ENCODE data around the gene SRGAP3.

The SRGAP3 gene

DNA sequence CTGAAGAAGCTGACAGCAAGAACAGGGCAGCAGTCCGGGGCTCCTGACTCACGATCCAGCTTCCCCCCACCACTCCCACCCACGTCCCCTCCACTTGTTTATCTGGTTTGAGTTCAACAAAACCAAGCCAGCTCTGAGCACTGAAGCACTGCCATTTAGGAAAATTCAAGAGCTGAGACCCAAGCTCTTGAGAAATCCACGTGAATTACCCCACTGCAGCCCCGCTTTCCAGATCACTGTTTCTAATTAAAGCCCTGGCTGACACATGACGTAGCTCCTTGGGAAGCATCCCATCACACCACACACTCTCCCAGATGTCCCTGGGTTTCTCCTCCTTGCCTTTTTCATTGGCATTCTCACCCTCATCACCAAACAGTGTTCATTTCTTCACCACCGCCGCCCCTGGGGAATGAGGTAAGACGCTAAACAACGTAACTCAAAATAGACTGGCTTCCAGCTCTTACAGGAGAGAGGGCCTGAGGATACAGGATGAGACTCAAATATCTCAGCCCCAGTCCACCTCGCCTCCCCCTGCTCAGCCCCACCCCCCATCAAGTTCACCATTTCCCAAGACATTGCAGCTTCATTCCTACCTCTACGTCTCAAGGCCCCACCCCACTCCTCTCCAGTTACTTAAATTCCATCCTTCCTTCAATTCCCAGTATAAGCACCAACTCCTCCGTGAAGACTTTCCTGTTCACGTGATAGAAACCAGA lies 95.4 kb downstream of the SRGAP3 start:
- TF ChIP-seq, protein P1, sequence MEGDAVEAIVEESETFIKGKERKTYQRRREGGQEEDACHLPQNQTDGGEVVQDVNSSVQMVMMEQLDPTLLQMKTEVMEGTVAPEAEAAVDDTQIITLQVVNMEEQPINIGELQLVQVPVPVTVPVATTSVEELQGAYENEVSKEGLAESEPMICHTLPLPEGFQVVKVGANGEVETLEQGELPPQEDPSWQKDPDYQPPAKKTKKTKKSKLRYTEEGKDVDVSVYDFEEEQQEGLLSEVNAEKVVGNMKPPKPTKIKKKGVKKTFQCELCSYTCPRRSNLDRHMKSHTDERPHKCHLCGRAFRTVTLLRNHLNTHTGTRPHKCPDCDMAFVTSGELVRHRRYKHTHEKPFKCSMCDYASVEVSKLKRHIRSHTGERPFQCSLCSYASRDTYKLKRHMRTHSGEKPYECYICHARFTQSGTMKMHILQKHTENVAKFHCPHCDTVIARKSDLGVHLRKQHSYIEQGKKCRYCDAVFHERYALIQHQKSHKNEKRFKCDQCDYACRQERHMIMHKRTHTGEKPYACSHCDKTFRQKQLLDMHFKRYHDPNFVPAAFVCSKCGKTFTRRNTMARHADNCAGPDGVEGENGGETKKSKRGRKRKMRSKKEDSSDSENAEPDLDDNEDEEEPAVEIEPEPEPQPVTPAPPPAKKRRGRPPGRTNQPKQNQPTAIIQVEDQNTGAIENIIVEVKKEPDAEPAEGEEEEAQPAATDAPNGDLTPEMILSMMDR (IDR thresholded peaks at IDR 0.05; ENCODE audit: control insufficient read depth, insufficient read depth, low read depth, low read length, missing control alignments) = no peak
- H3K4me3 ChIP-seq (ENCODE audit: control insufficient read depth, low read depth, low read length) = no peak overlapping the region
- DNase-seq (ENCODE audit: low read depth) = peak; percentile 64

DNA sequence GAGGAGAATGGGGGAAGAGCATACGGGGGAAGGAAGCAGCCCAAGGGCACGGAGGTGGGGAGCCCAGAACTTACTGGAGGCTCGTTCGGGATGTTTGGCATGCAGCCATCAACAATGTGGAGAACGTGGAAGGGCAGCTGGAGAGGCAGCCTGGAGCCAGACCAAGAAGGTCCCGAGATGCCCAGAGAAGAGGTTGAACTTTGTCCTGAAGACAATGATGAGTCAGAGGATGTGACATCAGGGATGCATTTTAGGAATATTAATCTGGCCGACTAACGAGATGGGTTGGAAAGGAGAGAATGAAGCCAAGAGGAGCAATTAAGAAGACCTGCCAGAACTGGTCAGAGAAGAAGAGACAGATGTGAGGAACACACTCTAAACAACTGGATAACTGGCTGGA lies 98.2 kb downstream of the SRGAP3 start:
- DNase-seq (ENCODE audit: low read depth) = no peak
- no peak overlapping the region for H3K4me3 ChIP-seq (ENCODE audit: control insufficient read depth, low read depth, low read length)
- TF ChIP-seq, protein P1 (IDR thresholded peaks at IDR 0.05; ENCODE audit: control insufficient read depth, insufficient read depth, low read depth, low read length, missing control alignments) = no peak

DNA sequence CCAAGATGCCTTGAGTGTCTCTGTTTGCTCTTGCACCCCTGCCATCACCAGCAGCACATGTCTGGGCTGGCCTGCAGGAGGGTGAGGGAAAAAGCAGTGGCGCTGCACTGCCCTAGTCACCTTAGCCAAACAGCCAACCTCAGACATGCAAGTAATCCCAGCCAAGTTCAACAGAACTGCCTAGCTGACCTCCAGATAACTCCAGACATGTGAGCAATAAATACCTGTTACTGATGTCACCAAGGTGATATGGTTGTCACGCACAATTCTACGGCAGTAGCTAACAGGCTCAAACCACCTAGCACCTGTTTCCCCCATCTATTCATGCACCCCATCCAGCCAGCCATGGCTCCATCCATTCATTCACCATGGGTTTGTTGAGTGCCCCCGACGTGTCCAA lies 99.9 kb downstream of the SRGAP3 start:
- TF ChIP-seq, protein P1 (IDR thresholded peaks at IDR 0.05; ENCODE audit: control insufficient read depth, insufficient read depth, low read depth, low read length, missing control alignments) = no peak

DNA sequence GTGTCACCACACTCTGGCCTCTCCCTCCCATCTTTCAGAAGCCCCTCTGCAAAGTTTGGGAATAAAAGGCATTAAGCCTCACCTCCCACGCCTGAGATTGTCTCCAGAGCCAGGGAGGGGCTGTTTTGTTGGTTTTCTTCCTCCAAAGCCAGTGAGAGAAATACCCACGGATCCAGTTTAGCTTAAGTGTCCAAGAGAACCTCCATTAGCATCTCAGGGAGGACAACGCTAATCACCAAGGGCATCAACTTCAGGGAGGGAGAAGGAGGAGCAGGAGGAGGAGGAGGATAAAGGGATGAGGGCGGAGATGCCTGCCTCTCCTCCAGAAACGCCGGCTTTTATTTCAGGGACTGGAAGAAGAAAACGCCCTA lies 101.6 kb downstream of the SRGAP3 start:
- TF ChIP-seq, protein P1 (IDR thresholded peaks at IDR 0.05; ENCODE audit: control insufficient read depth, insufficient read depth, low read depth, low read length, missing control alignments) = no peak

More for the DNA sequence above, 99.9 kb downstream of the SRGAP3 start:
- DNase-seq (ENCODE audit: low read depth) = no peak
- H3K4me3 ChIP-seq (ENCODE audit: control insufficient read depth, low read depth, low read length) = no peak overlapping the region

DNA sequence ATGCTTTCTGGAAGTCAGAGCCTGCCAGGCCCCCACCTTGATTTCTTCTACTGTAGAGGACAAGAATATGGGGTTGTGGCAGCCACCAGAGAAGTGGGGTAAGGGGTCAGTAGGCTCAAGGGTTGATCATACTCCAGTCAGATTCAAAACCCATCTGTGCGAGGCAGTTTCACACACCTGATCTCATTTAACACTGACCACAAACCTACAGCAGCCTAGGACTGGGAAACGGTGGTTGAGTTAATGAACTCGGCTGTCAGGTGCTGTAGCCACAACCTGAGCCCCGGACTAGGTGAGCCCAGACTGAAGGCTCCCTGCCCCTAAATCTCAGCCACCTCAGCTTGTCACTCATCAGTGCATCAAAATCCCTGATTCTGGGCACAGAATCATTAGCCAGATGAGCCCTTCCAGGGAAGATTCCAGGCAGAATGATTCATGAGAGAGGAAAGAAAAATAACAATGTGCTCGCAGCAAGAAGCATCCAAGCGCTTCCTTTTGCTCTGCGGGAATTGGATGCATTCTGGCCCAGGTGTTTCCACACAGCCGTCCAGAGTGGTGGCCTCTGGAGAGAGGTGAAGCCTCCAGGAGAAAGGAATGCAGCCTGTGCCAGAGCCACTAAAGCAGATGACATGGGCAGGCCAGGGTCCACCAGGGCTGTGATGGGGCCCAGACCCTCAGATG lies 102.1 kb downstream of the SRGAP3 start:
- no peak for DNase-seq (ENCODE audit: low read depth)
- no peak overlapping the region for H3K4me3 ChIP-seq (ENCODE audit: control insufficient read depth, low read depth, low read length)
- TF ChIP-seq, protein P1 (IDR thresholded peaks at IDR 0.05; ENCODE audit: control insufficient read depth, insufficient read depth, low read depth, low read length, missing control alignments) = no peak

More for the DNA sequence above, 101.6 kb downstream of the SRGAP3 start:
- DNase-seq (ENCODE audit: low read depth) = no peak
- H3K4me3 ChIP-seq (ENCODE audit: control insufficient read depth, low read depth, low read length) = no peak overlapping the region

DNA sequence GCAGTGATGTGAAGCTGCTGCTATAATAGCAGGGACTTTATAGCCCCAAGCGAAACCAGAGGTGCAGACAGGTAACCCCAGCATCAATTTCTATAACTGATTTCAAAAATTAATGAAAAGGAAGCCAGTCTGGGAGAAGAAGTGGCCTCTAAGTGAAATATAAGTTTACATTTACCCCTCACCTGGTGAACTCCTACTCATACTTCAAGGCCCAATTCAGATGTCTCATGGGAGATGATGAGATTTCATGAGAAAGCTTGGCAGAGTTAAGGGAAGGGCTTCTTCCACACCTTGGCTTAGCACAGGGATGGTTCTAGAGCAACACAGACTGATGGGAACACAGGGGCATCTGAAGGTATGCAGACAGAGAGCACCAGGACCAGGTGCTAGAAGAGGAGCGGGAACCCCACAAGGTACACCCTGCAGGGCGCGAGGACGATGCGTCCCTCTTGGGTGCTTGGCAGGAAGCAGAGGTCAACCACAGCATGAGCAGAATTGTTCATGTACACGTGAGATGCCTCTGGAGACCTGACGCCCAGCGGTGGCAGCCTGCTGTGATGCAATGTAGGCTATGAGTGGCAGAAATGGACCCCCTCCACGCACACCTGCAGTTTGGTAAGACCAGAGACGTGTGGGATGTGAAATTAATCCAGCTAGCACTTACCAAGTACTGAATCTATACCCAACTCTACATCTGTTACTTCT lies 102.9 kb downstream of the SRGAP3 start:
- no peak overlapping the region for H3K4me3 ChIP-seq (ENCODE audit: control insufficient read depth, low read depth, low read length)
- TF ChIP-seq, protein P1 (IDR thresholded peaks at IDR 0.05; ENCODE audit: control insufficient read depth, insufficient read depth, low read depth, low read length, missing control alignments) = no peak
- DNase-seq (ENCODE audit: low read depth) = no peak
